Tibial artery (tissue), 4 donors: Measurements from ENCODE around the gene HEATR5B.

Experiments used
- DNase-seq, 2 donors: peaks; one replicate each; pipeline ENCODE4 v3.0.0-alpha.2; 2019
- H3K27ac ChIP-seq, 2 donors: fragments of 200-600 bp; sonication (generic) in 1 of 2; 1 replicate in 1 of 2; 2 replicates in 1 of 2; pipeline ENCODE4 v1.5.1; 2018 to 2019; ENCODE audit warnings: mild to moderate bottlenecking in 1 of 2
- H3K27me3 ChIP-seq, 2 donors: fragments of 200-600 bp; sonication (generic) in 1 of 2; one replicate each; pipeline versions ENCODE4 v1.5.1 to v1.6.0; 2016 to 2019
- H3K36me3 ChIP-seq, 3 donors: fragments of 200-600 bp; sonication (generic) in 2 of 3; one replicate each; pipeline ENCODE4 v1.5.1; 2016 to 2019; ENCODE audit warnings: mild to moderate bottlenecking in 2 of 3
- H3K4me1 ChIP-seq, 4 donors: fragments of 200-600 bp; sonication (generic) in 2 of 4; 1 replicate in 3 of 4; 2 replicates in 1 of 4; pipeline ENCODE4 v1.5.1; 2016 to 2019
- H3K4me3 ChIP-seq, 2 donors: fragments of 200-600 bp; sonication (generic) in 1 of 2; 1 replicate in 1 of 2; 2 replicates in 1 of 2; pipeline ENCODE4 v1.5.1; 2018 to 2019; ENCODE audit warnings: mild to moderate bottlenecking in 2 of 2
- H3K9me3 ChIP-seq, 3 donors: fragments of 200-600 bp; sonication (generic) in 1 of 3; one replicate each; pipeline ENCODE4 v1.5.1; 2016 to 2019
- CTCF ChIP-seq, 2 experiments: fragments of 200-600 bp in 1 of 2; fragments of 450-650 bp in 1 of 2; IDR thresholded peaks; one replicate each; pipeline ENCODE4 v1.5.1; 2017 to 2019; ENCODE audit warnings: antibody characterized with exemption in 2 of 2, mild to moderate bottlenecking in 1 of 2, moderate library complexity in 1 of 2
- intact Hi-C: fragments of 100-400 bp; cut with DNase I; formaldehyde crosslinking; loops from one replicate; pipeline ENCODE4 v1.15.0; 2023; ENCODE audit warnings: low total_unique reads

HEATR5B gene

GRCh38 chr2:37102588-37102987, 18.4 kb upstream of the HEATR5B start:
- H3K36me3 ChIP-seq: peaks cover 28 to 66% (median 58%) of the 10 kb centered on the region in 3 donors
- H3K4me3 ChIP-seq: no peak overlapping the region
- intact Hi-C loops: no loop called here
- no peak overlapping the region for H3K27ac ChIP-seq
- DNase-seq: no peak
- H3K27me3 ChIP-seq: no peaks in the 10 kb centered on the region
- H3K4me1 ChIP-seq: peaks cover 0 to 14% (median 0%) of the 10 kb centered on the region in 4 donors
- no peaks in the 10 kb centered on the region for H3K9me3 ChIP-seq
- no peak for TF ChIP-seq CTCF (IDR thresholded peaks at IDR 0.05)

GRCh38 chr2:37100054-37100453, 15.9 kb upstream of the HEATR5B start:
- intact Hi-C loops: no loop called here
- no peak for TF ChIP-seq CTCF (IDR thresholded peaks at IDR 0.05)
- Histone ChIP-seq H3K36me3 (peaks cover 30 to 66% (median 41%) of the 10 kb centered on the region in 3 donors), H3K27ac (no peak overlapping the region), H3K4me1 (peaks cover 0 to 14% (median 0%) of the 10 kb centered on the region in 4 donors), H3K9me3 (no peaks in the 10 kb centered on the region), H3K27me3 (no peaks in the 10 kb centered on the region), H3K4me3 (no peak overlapping the region)
- no peak for DNase-seq

- peaks cover 45 to 80% (median 55%) of the 10 kb centered on the region in 3 donors for H3K36me3 ChIP-seq
- no peak for TF ChIP-seq CTCF (IDR thresholded peaks at IDR 0.05)
- H3K9me3 ChIP-seq: no peaks in the 10 kb centered on the region
- intact Hi-C loops: no loop called here
- no peak overlapping the region for H3K4me3 ChIP-seq
- no peak overlapping the region for H3K27ac ChIP-seq
- no peak for DNase-seq
- H3K27me3 ChIP-seq: no peaks in the 10 kb centered on the region
- H3K4me1 ChIP-seq: peaks cover 0 to 10% (median 0%) of the 10 kb centered on the region in 4 donors
Measured at GRCh38 chr2:37098416-37099118, 14.4 kb upstream of the HEATR5B start.

- DNase-seq: no peak
- H3K36me3 ChIP-seq: peaks cover 55 to 82% (median 60%) of the 10 kb centered on the region in 3 donors
- H3K4me1 ChIP-seq: peaks cover 0 to 4% (median 0%) of the 10 kb centered on the region in 4 donors
- TF ChIP-seq CTCF (IDR thresholded peaks at IDR 0.05): no peak
- H3K27ac ChIP-seq: no peak overlapping the region
- H3K9me3 ChIP-seq: no peaks in the 10 kb centered on the region
- no peak overlapping the region for H3K4me3 ChIP-seq
- intact Hi-C loops: no loop called here
- H3K27me3 ChIP-seq: no peaks in the 10 kb centered on the region
Measured at GRCh38 chr2:37096568-37096967, 12.4 kb upstream of the HEATR5B start.

GRCh38 chr2:37091873-37092272, 7.7 kb upstream of the HEATR5B start:
- TF ChIP-seq CTCF (IDR thresholded peaks at IDR 0.05): no peak
- Histone ChIP-seq H3K36me3 (peaks cover 51 to 74% (median 63%) of the 10 kb centered on the region in 3 donors), H3K4me1 (no peaks in the 10 kb centered on the region), H3K4me3 (no peak overlapping the region), H3K27ac (no peak overlapping the region), H3K9me3 (no peaks in the 10 kb centered on the region), H3K27me3 (no peaks in the 10 kb centered on the region)
- intact Hi-C loops: no loop called here
- no peak for DNase-seq
